ENCODE results near the gene FRMD8. TPM values are rescaled to one million over a fixed set of nuclear protein-coding genes. Genes with fewer than 3 reads are reported as not detected.

The FRMD8 gene, protein sequence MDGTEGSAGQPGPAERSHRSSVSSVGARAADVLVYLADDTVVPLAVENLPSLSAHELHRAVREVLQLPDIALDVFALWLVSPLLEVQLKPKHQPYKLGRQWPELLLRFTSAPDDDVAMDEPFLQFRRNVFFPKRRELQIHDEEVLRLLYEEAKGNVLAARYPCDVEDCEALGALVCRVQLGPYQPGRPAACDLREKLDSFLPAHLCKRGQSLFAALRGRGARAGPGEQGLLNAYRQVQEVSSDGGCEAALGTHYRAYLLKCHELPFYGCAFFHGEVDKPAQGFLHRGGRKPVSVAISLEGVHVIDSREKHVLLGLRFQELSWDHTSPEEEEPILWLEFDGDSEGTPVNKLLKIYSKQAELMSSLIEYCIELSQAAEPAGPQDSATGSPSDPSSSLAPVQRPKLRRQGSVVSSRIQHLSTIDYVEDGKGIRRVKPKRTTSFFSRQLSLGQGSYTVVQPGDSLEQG
- total RNA-seq, result 53.3 TPM

DNA sequence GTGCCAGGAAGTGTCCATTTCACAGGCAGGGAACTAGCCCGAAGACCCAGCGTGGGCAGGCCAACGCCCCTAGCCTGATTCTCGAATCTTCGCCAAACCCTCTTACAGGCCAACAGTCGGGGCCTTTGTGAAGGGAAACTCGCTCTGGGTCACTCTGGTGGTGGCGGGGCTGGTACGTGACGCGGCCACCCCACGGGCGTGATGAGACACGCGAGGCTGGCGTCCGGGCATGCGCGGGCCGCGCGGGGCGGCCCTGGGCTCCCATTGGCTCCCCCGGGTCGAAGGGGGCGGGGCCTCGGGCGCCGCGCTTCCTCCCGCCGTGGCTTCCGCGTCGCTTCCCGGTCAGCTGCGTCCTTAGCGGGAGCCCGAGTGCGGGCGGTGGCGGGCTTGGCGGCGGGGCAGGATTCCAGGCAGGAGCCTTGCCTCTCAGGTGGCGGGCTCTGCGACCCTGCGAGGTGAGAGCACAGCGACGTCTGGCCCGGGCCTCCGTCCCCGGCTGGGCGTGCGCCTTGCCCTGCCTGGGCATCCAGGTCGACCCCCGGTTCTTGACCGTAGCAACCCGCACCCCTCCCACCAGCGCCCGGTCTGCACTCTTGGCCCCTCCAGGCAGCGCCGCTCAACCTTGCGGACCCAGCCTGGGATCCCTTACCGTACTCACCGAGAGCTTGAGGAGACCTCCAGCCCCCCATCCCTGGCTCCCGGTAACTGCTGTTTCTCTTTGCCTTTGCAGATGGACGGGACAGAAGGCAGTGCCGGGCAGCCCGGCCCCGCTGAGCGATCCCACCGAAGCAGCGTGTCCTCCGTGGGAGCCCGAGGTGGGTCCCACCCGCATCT lies at the start of gene FRMD8:
TSS of gene FRMD8 (plus strand) at position 331 of the 834 bp plus-strand sequence. CDS start at position 731, 400 bp downstream.
- peaks cover 0 to 8% of the 10 kb centered on the region in 2 donors for H3K36me3 ChIP-seq
- H3K4me3 ChIP-seq, result peak within 1 kb of the TSS; percentile 71 to 90
- no peaks in the 10 kb centered on the region for H3K9me3 ChIP-seq
- intact Hi-C loops (cut with DNase I), result no loop called here
- TF ChIP-seq, protein P1, sequence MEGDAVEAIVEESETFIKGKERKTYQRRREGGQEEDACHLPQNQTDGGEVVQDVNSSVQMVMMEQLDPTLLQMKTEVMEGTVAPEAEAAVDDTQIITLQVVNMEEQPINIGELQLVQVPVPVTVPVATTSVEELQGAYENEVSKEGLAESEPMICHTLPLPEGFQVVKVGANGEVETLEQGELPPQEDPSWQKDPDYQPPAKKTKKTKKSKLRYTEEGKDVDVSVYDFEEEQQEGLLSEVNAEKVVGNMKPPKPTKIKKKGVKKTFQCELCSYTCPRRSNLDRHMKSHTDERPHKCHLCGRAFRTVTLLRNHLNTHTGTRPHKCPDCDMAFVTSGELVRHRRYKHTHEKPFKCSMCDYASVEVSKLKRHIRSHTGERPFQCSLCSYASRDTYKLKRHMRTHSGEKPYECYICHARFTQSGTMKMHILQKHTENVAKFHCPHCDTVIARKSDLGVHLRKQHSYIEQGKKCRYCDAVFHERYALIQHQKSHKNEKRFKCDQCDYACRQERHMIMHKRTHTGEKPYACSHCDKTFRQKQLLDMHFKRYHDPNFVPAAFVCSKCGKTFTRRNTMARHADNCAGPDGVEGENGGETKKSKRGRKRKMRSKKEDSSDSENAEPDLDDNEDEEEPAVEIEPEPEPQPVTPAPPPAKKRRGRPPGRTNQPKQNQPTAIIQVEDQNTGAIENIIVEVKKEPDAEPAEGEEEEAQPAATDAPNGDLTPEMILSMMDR (IDR thresholded peaks at IDR 0.05), result no peak
- TF ChIP-seq POLR2AphosphoS5 (IDR thresholded peaks at IDR 0.05; ENCODE audit: insufficient read depth in 1 of 2, low read depth in 1 of 2) (peak; percentile 36 to 89), POLR2A (IDR thresholded peaks at IDR 0.05) (peak in 1 of 2 donors; percentile 78)
- peak within 1 kb of the TSS; percentile 98 for H3K27ac ChIP-seq
- no peaks in the 10 kb centered on the region for H3K27me3 ChIP-seq
- DNase-seq (ENCODE audit: extremely low spot score in 2 of 2), result no peak
- peaks cover 94% of the 10 kb centered on the region for H3K4me1 ChIP-seq

DNA sequence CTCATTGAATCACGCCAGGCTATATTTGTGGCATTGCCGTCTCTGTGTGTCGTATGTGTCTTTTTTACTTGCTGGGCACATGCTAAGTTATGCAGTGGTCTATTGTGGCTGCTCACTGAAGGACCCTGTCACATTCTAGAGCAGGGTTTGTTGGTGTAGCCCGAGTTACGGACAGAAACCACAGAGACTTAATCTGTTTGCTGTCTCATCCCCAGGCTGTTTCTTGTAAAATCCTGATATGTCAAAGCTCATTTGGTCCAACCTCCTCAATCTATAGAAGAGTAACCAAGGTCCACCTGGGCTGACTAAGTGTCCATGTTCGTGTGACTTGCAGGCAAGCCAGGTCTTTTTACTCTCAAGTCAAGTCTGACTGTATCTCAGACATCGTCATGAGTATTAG lies 47.8 kb upstream of the FRMD8 start:
- no peak for DNase-seq (ENCODE audit: extremely low spot score in 2 of 2)
- intact Hi-C loops (cut with DNase I), result no loop called here
- Histone ChIP-seq H3K27me3 (no peaks in the 10 kb centered on the region), H3K36me3 (peaks cover 7 to 41% of the 10 kb centered on the region in 2 donors), H3K4me3 (no peak overlapping the region), H3K4me1 (peaks cover 30% of the 10 kb centered on the region), H3K27ac (no peak overlapping the region), H3K9me3 (no peaks in the 10 kb centered on the region)
- no peak for TF ChIP-seq POLR2A (IDR thresholded peaks at IDR 0.05)
- no peak for TF ChIP-seq POLR2AphosphoS5 (IDR thresholded peaks at IDR 0.05; ENCODE audit: insufficient read depth in 1 of 2, low read depth in 1 of 2)
- TF ChIP-seq, protein P1 (IDR thresholded peaks at IDR 0.05), result no peak

DNA sequence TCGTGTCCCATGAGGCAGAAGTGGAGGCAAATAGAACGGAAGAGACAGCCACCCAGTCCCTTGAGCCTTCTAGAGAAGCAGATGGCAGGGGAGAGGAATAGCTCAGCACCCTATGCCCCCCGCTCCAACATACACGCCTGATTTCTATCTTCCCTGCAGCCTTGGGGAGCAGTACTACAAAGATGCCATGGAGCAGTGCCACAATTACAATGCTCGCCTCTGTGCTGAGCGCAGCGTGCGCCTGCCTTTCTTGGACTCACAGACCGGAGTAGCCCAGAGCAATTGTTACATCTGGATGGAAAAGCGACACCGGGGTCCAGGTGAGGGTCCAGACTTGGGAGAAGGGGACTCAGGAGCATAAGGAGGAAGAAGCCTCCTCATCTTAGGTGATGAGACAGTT lies 46.2 kb upstream of the FRMD8 start:
- no peak overlapping the region for H3K27ac ChIP-seq
- no peak for DNase-seq (ENCODE audit: extremely low spot score in 2 of 2)
- H3K27me3 ChIP-seq, result no peaks in the 10 kb centered on the region
- H3K4me3 ChIP-seq, result no peak overlapping the region
- intact Hi-C loops (cut with DNase I), result no loop called here
- no peaks in the 10 kb centered on the region for H3K9me3 ChIP-seq
- H3K36me3 ChIP-seq, result peaks cover 7 to 57% of the 10 kb centered on the region in 2 donors
- H3K4me1 ChIP-seq, result peaks cover 20% of the 10 kb centered on the region
- TF ChIP-seq POLR2A (IDR thresholded peaks at IDR 0.05) (no peak), POLR2AphosphoS5 (IDR thresholded peaks at IDR 0.05; ENCODE audit: insufficient read depth in 1 of 2, low read depth in 1 of 2) (no peak)
- TF ChIP-seq, protein P1 (IDR thresholded peaks at IDR 0.05), result no peak

DNA sequence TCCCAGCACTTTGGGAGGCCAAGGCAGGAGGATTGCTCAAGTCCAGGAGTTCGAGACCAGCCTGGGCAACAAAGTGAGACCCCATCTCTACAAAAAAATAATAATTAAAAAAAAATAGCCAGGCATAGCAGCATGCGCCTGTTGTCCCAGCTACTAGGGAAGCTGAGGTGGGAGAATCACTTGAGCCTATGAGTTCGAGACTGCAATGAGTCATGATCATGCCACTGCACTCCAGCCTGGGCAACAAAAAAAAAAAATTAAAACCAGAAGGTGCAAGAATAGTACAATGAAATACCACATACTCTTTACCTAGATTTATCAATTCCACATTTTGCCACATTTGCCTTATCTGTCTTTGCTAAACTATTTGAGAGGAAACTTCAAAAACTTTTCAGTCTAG lies 44.6 kb upstream of the FRMD8 start:
- intact Hi-C loops (cut with DNase I), result no loop called here
- TF ChIP-seq POLR2AphosphoS5 (IDR thresholded peaks at IDR 0.05; ENCODE audit: insufficient read depth in 1 of 2, low read depth in 1 of 2) (no peak), POLR2A (IDR thresholded peaks at IDR 0.05) (no peak)
- TF ChIP-seq, protein P1 (IDR thresholded peaks at IDR 0.05), result no peak
- H3K27me3 ChIP-seq, result no peaks in the 10 kb centered on the region
- H3K27ac ChIP-seq, result no peak overlapping the region
- no peaks in the 10 kb centered on the region for H3K9me3 ChIP-seq
- H3K4me3 ChIP-seq, result no peak overlapping the region
- no peak for DNase-seq (ENCODE audit: extremely low spot score in 2 of 2)
- peaks cover 11% of the 10 kb centered on the region for H3K4me1 ChIP-seq
- peaks cover 7 to 73% of the 10 kb centered on the region in 2 donors for H3K36me3 ChIP-seq
